ENCODE measurements around the gene ADAMTSL1.

Gene ADAMTSL1

GRCh38 chr9:18935541-18935940 is 461.6 kb downstream of the ADAMTSL1 start:
- no peaks in the 10 kb centered on the region for H3K36me3 Mint-ChIP-seq (ENCODE audit: low read depth)
- no peak overlapping the region for H3K27ac Mint-ChIP-seq
- no peak overlapping the region for H3K4me3 Mint-ChIP-seq
- peaks cover 7% of the 10 kb centered on the region for H3K9me3 Mint-ChIP-seq
- no peaks in the 10 kb centered on the region for H3K4me1 Mint-ChIP-seq (ENCODE audit: low read depth)
- no peaks in the 10 kb centered on the region for H3K27me3 Mint-ChIP-seq

GRCh38 chr9:18936094-18936871 is 462.3 kb downstream of the ADAMTSL1 start:
- Mint-ChIP-seq H3K27me3 (no peaks in the 10 kb centered on the region), H3K27ac (no peak overlapping the region), H3K4me3 (no peak overlapping the region)

DNA sequence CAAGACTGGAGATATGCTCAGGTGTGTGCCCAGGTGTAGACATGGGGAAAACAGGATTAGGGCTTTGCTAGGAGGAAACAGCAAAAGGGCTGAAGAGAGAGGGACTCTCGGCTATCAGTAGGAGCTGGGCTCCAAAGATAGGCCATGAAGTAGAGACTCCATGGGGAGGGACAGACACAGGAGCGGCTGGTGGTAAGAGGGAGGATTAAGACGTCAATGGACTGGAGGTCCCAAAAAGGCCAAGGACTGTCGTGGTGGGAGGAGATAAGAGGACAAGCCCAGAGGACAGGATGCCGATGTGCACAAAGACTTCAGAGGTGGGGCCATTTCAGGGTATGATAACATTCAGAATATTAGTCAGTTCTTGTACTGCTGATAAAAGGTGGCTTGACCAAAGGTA is 466.0 kb downstream of the ADAMTSL1 start:
- H3K36me3 Mint-ChIP-seq (ENCODE audit: low read depth): no peaks in the 10 kb centered on the region
- H3K9me3 Mint-ChIP-seq: no peaks in the 10 kb centered on the region
- no peak overlapping the region for H3K27ac Mint-ChIP-seq
- H3K4me1 Mint-ChIP-seq (ENCODE audit: low read depth): no peaks in the 10 kb centered on the region
- no peak overlapping the region for H3K4me3 Mint-ChIP-seq
- H3K27me3 Mint-ChIP-seq: no peaks in the 10 kb centered on the region

More at GRCh38 chr9:18936094-18936871, 462.3 kb downstream of the ADAMTSL1 start:
- H3K9me3 Mint-ChIP-seq: peaks cover 7% of the 10 kb centered on the region
- no peaks in the 10 kb centered on the region for H3K36me3 Mint-ChIP-seq (ENCODE audit: low read depth)
- no peaks in the 10 kb centered on the region for H3K4me1 Mint-ChIP-seq (ENCODE audit: low read depth)

- H3K27ac Mint-ChIP-seq: no peak overlapping the region
- no peaks in the 10 kb centered on the region for H3K4me1 Mint-ChIP-seq (ENCODE audit: low read depth)
- H3K27me3 Mint-ChIP-seq: no peaks in the 10 kb centered on the region
- no peaks in the 10 kb centered on the region for H3K36me3 Mint-ChIP-seq (ENCODE audit: low read depth)
- no peak overlapping the region for H3K4me3 Mint-ChIP-seq
- H3K9me3 Mint-ChIP-seq: no peaks in the 10 kb centered on the region
Measured at GRCh38 chr9:18941060-18941740, 467.2 kb downstream of the ADAMTSL1 start.

GRCh38 chr9:18942801-18943200 is 468.8 kb downstream of the ADAMTSL1 start:
- no peak overlapping the region for H3K27ac Mint-ChIP-seq
- no peaks in the 10 kb centered on the region for H3K9me3 Mint-ChIP-seq
- no peaks in the 10 kb centered on the region for H3K4me1 Mint-ChIP-seq (ENCODE audit: low read depth)
- no peaks in the 10 kb centered on the region for H3K36me3 Mint-ChIP-seq (ENCODE audit: low read depth)
- no peaks in the 10 kb centered on the region for H3K27me3 Mint-ChIP-seq
- H3K4me3 Mint-ChIP-seq: no peak overlapping the region

- no peaks in the 10 kb centered on the region for H3K4me1 Mint-ChIP-seq (ENCODE audit: low read depth)
- no peaks in the 10 kb centered on the region for H3K36me3 Mint-ChIP-seq (ENCODE audit: low read depth)
- no peaks in the 10 kb centered on the region for H3K9me3 Mint-ChIP-seq
- no peak overlapping the region for H3K27ac Mint-ChIP-seq
- H3K4me3 Mint-ChIP-seq: no peak overlapping the region
- no peaks in the 10 kb centered on the region for H3K27me3 Mint-ChIP-seq
Measured at GRCh38 chr9:18947892-18948339, 474.0 kb downstream of the ADAMTSL1 start.

DNA sequence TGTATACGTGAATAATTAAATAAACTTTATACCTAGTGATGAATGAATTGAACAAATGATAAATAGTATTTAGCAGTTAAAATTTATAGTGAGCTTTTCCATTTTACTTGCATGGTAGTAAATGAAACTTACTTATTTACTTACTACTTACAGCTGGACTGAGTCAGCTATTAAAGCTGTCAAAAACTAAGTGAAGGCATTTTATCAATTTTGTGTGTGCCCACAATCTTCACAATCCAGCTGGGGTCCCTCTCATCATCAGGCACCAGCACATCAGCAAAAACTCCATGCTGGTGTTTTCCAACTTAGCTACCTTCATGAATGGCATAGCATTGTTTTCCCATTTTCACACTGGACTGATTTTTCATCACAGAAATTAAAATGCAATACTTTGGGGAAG is 478.0 kb downstream of the ADAMTSL1 start:
- Mint-ChIP-seq H3K27me3 (peaks cover 6% of the 10 kb centered on the region), H3K4me1 (ENCODE audit: low read depth) (no peaks in the 10 kb centered on the region), H3K36me3 (ENCODE audit: low read depth) (no peaks in the 10 kb centered on the region)

GRCh38 chr9:18955626-18956025 is 481.7 kb downstream of the ADAMTSL1 start:
- H3K27ac Mint-ChIP-seq: no peak overlapping the region
- H3K36me3 Mint-ChIP-seq (ENCODE audit: low read depth): no peaks in the 10 kb centered on the region
- H3K9me3 Mint-ChIP-seq: no peaks in the 10 kb centered on the region
- H3K4me3 Mint-ChIP-seq: no peak overlapping the region
- no peaks in the 10 kb centered on the region for H3K4me1 Mint-ChIP-seq (ENCODE audit: low read depth)
- H3K27me3 Mint-ChIP-seq: peaks cover 8% of the 10 kb centered on the region

More for the DNA sequence above, 478.0 kb downstream of the ADAMTSL1 start:
- Mint-ChIP-seq H3K9me3 (no peaks in the 10 kb centered on the region), H3K27ac (no peak overlapping the region), H3K4me3 (no peak overlapping the region)

All from stimulated activated naive CD8-positive, alpha-beta T cell treated with anti-CD3 and anti-CD28 coated beads, Interleukin-15, Interleukin-2, amounts not matched to agents 100 ng/mL and 50 ng/mL, for 24 hours (primary cell).